Hepatocyte (in vitro differentiated cells): Measurements from ENCODE around the gene CPLANE2.

Experiments used
- CTCF ChIP-seq: fragments of 200-600 bp; sonication (generic); IDR thresholded peaks from 2 replicates; pipeline ENCODE4 v1.5.1; 2016; ENCODE audit warnings: antibody characterized with exemption, mild to moderate bottlenecking; ENCODE audit not compliant: poor library complexity
- EZH2 ChIP-seq: fragments of 200-600 bp; sonication (generic); IDR thresholded peaks from 2 replicates; pipeline ENCODE4 v1.6.1; 2016; ENCODE audit warnings: antibody characterized with exemption, mild to moderate bottlenecking, borderline replicate concordance

- TF ChIP-seq CTCF (no peak), EZH2 (no peak)
These were observed 13.7 kb upstream of the CPLANE2 start for GRCh38 chr1:16250524-16251251.
